OCI-M2 (cell line): ENCODE measurements around the gene SLC12A9.
"Not testable (repeated sequence)": the region's sequence is repeated elsewhere in the genome, so short reads cannot be mapped to it uniquely, and the experiment has no call there.

ENCODE experiments used
- DNase-seq: peaks from one replicate; lab custom pipeline; 2025; ENCODE audit not compliant: unreplicated experiment; lab: John Stamatoyannopoulos, UW

SLC12A9 gene

GRCh38 chr7:100852048-100852872 is at the start of gene SLC12A9:
Gene SLC12A9 (plus strand): TSS chr7:100852713. CDS start chr7:100854198, 1,485 bp downstream.
- no peak for DNase-seq

- no peak for DNase-seq
These were observed 49.6 kb upstream of the SLC12A9 start for GRCh38 chr7:100802951-100803350.

- DNase-seq: no peak
These were observed 48.9 kb upstream of the SLC12A9 start for GRCh38 chr7:100803398-100804161.

- no peak for DNase-seq
These were observed 47.7 kb upstream of the SLC12A9 start for GRCh38 chr7:100804681-100805431.

GRCh38 chr7:100806276-100806675 is 46.2 kb upstream of the SLC12A9 start:
- DNase-seq: no peak

GRCh38 chr7:100806883-100807282 is 45.6 kb upstream of the SLC12A9 start:
- not testable (repeated sequence) for DNase-seq

GRCh38 chr7:100808354-100808875 is 44.1 kb upstream of the SLC12A9 start:
- no peak for DNase-seq

GRCh38 chr7:100811480-100811879 is 41.0 kb upstream of the SLC12A9 start:
- DNase-seq: no peak

- DNase-seq: no peak
These were observed 39.8 kb upstream of the SLC12A9 start for GRCh38 chr7:100812729-100813128.

GRCh38 chr7:100816515-100816914 is 36.0 kb upstream of the SLC12A9 start:
- DNase-seq: not testable (repeated sequence)

GRCh38 chr7:100817097-100817496 is 35.4 kb upstream of the SLC12A9 start:
- DNase-seq: no peak

- no peak for DNase-seq
These were observed 34.1 kb upstream of the SLC12A9 start for GRCh38 chr7:100818366-100818765.

- no peak for DNase-seq
These were observed 33.7 kb upstream of the SLC12A9 start for GRCh38 chr7:100818825-100819224.

- DNase-seq: no peak
These were observed 32.9 kb upstream of the SLC12A9 start for GRCh38 chr7:100819586-100819985.

GRCh38 chr7:100822236-100823139 is 30.0 kb upstream of the SLC12A9 start:
- no peak for DNase-seq

- no peak for DNase-seq
These were observed 29.4 kb upstream of the SLC12A9 start for GRCh38 chr7:100823140-100823525.

GRCh38 chr7:100823534-100823933 is 29.0 kb upstream of the SLC12A9 start:
- no peak for DNase-seq

GRCh38 chr7:100824499-100825214 is 27.9 kb upstream of the SLC12A9 start:
- DNase-seq: no peak

- DNase-seq: no peak
These were observed 27.3 kb upstream of the SLC12A9 start for GRCh38 chr7:100825215-100825671.
